GM12878 (cell line): ENCODE measurements around the gene MSX2. TPM values are rescaled to one million over a fixed set of nuclear protein-coding genes. Genes with fewer than 3 reads are reported as not detected.

ENCODE experiments used
- ATAC-seq: fragments of 200-7000 bp; cut with Tn5 transposase; 3 replicates; pipeline ENCODE4 v1.9.1; 2020; ENCODE audit warnings: mild to moderate bottlenecking, moderate library complexity
- BruUV-seq: library from RNA; stranded (reverse); fragments of 400-500 nt; replicated peaks from 2 replicates; lab custom pipeline; 2021; lab: Mats Ljungman, UMichigan
- CTCF ChIA-PET: fragments of 300-600 bp; sonication (Branson Sonifier 250); formaldehyde crosslinking; extraction: SDS; loops from one replicate; lab custom pipeline; 2021; ENCODE audit warnings: inconsistent platforms; lab: Yijun Ruan, JAX
- POLR2A ChIA-PET: fragments of 350-600 bp; formaldehyde crosslinking; extraction: SDS; loops from one replicate; lab custom pipeline; 2021; ENCODE audit warnings: inconsistent platforms; lab: Charles Lee
- RAD21 ChIA-PET: fragments of 300-600 bp; sonication (Branson Sonifier 250); formaldehyde crosslinking; loops from one replicate; lab custom pipeline; 2023; ENCODE audit warnings: antibody characterized with exemption; ENCODE audit not compliant: unreplicated experiment; lab: Charles Lee
- SMC1A ChIA-PET: fragments of 300-600 bp; sonication (Branson Sonifier 250); formaldehyde crosslinking; loops from one replicate; lab custom pipeline; 2023; ENCODE audit not compliant: unreplicated experiment, uncharacterized antibody; lab: Charles Lee
- DNase-seq: peaks from one replicate; pipeline ENCODE4 v3.0.0-alpha.2; 2011; ENCODE audit warnings: low read depth, low spot score
- FAIRE-seq: peaks from 3 replicates; lab custom pipeline; 2011; peaks lifted over from hg19 to GRCh38; lab: Jason Lieb, UNC
- H2AFZ ChIP-seq: 2 replicates; pipeline ENCODE4 v1.6.0; 2011; ENCODE audit warnings: low read depth, low read length, control low read depth; ENCODE audit not compliant: control insufficient read depth
- H3K27ac ChIP-seq: 2 replicates; pipeline ENCODE4 v1.5.1; 2011; ENCODE audit warnings: control low read depth; ENCODE audit not compliant: control insufficient read depth, insufficient read depth
- H3K27me3 ChIP-seq, 2 experiments: replicated peaks in 1 of 2; 2 replicates each; pipeline versions ENCODE4 v1.6.0 to v1.6.1; 2011; ENCODE audit warnings: low read length in 1 of 2; ENCODE audit not compliant: control insufficient read depth in 2 of 2, insufficient read depth in 2 of 2
- H3K36me3 ChIP-seq, 2 experiments: 2 replicates each; pipeline ENCODE4 v1.5.1; 2011; ENCODE audit warnings: low read length in 1 of 2; ENCODE audit not compliant: control insufficient read depth in 2 of 2, insufficient read depth in 2 of 2
- H3K4me1 ChIP-seq: 2 replicates; pipeline ENCODE4 v1.6.1; 2011; ENCODE audit warnings: mild to moderate bottlenecking, low read length, moderate library complexity, mixed read lengths; ENCODE audit not compliant: control insufficient read depth, insufficient read depth
- H3K4me2 ChIP-seq: 2 replicates; pipeline ENCODE4 v1.6.0; 2011; ENCODE audit warnings: control low read depth; ENCODE audit not compliant: control insufficient read depth, insufficient read depth
- H3K4me3 ChIP-seq: fragments of 200-600 bp; sonication (generic); 2 replicates; pipeline ENCODE4 v1.5.1; 2016
- H3K79me2 ChIP-seq: 2 replicates; pipeline ENCODE4 v1.6.0; 2011; ENCODE audit warnings: low read length; ENCODE audit not compliant: control insufficient read depth, insufficient read depth
- H3K9ac ChIP-seq: 2 replicates; pipeline ENCODE4 v1.8.0; 2011; ENCODE audit warnings: low read length, control low read depth, mixed read lengths; ENCODE audit not compliant: control insufficient read depth, insufficient read depth
- H3K9me3 ChIP-seq: replicated peaks from 3 replicates; pipeline ENCODE4 v1.5.1; 2011; ENCODE audit warnings: mild to moderate bottlenecking, low read length; ENCODE audit not compliant: control insufficient read depth, insufficient read depth
- H4K20me1 ChIP-seq: 2 replicates; pipeline ENCODE4 v1.6.0; 2011; ENCODE audit not compliant: control insufficient read depth, insufficient read depth
- ESRRA ChIP-seq: IDR thresholded peaks from 2 replicates; pipeline ENCODE4 v1.6.1; 2012; ENCODE audit warnings: mild to moderate bottlenecking, low read length, improper control_type of control experiment
- KDM1A ChIP-seq: fragments of 200-600 bp; sonication (generic); IDR thresholded peaks from 2 replicates; pipeline ENCODE4 v1.6.1; 2016; ENCODE audit warnings: borderline replicate concordance
- NR2C1 ChIP-seq: fragments of 450-650 bp; IDR thresholded peaks from 2 replicates; pipeline ENCODE4 v1.6.1; 2017; ENCODE audit warnings: antibody characterized with exemption, mild to moderate bottlenecking, moderate library complexity
- PML ChIP-seq: IDR thresholded peaks from 2 replicates; pipeline ENCODE4 v1.6.1; 2012; ENCODE audit warnings: low read length, inconsistent platforms
- POLR2AphosphoS5 ChIP-seq: IDR thresholded peaks from 2 replicates; pipeline ENCODE4 v1.6.1; 2011; ENCODE audit warnings: mild to moderate bottlenecking, low read length, inconsistent platforms
- WGBS: methylation state at CpG from one replicate; pipeline ENCODE4 v1.1.6; 2016; ENCODE audit warnings: low lambda C conversion rate; ENCODE audit not compliant: insufficient replicate concordance, insufficient coverage; ENCODE audit errors: missing lambda C conversion rate; 5-methylcytosine and 5-hydroxymethylcytosine counted together
- in situ Hi-C: fragments of 300-500 bp; cut with MboI; formaldehyde crosslinking; loops from 9 replicates; pipeline ENCODE4 v1.14.3; 2018; ENCODE audit warnings: mixed read lengths
- intact Hi-C: fragments of 100-400 bp; cut with micrococcal nuclease; formaldehyde crosslinking; loops from one replicate; pipeline ENCODE4 v1.14.2; 2022; ENCODE audit not compliant: unreplicated experiment
- polyA plus RNA-seq, 11 experiments: library from polyadenylated mRNA; depleted of rRNA in 4 of 11; unstranded in 6 of 11; stranded (reverse) in 5 of 11; fragments of >200 nt; fragmentation: Nextera tagmentation in 4 of 11; fragmentation: Illumina TruSeq in 1 of 11; extraction: Ambion mirVana in 4 of 11; extraction: Trizol in 1 of 11; gene quantifications; 1 replicate in 1 of 11; 2 replicates in 10 of 11; pipeline versions ENCODE4 v1.2.1 to v1.2.3, GENCODE V29; 2011 to 2016; ENCODE audit warnings: inconsistent platforms in 2 of 11, missing spikeins in 2 of 11, low read depth in 1 of 11
- total RNA-seq, 4 experiments: library from RNA; depleted of rRNA in 3 of 4; stranded (reverse); fragments of >200 nt in 3 of 4; fragmentation: Illumina TruSeq in 1 of 4; extraction: Trizol in 1 of 4; gene quantifications; 2 replicates each; pipeline versions ENCODE4 v1.2.1 to v1.2.3, GENCODE V29; 2013 to 2021
- TF ChIP-seq, protein P1 (sequence below): IDR thresholded peaks from 2 replicates; pipeline ENCODE4 v1.6.1; 2012; ENCODE audit warnings: mild to moderate bottlenecking, low read depth, low read length
- TF ChIP-seq, protein P2 (sequence below): fragments of 450-650 bp; IDR thresholded peaks from 2 replicates; pipeline ENCODE4 v1.6.1; 2017; ENCODE audit warnings: mild to moderate bottlenecking, low read depth, inconsistent platforms; ENCODE audit not compliant: poor library complexity, severe bottlenecking
- TF ChIP-seq, protein P3 (sequence below): fragments of 450-650 bp; IDR thresholded peaks from 2 replicates; pipeline ENCODE4 v1.6.1; 2016; ENCODE audit warnings: mild to moderate bottlenecking, moderate library complexity, borderline replicate concordance
- TF ChIP-seq, protein P4 (sequence below): fragments of 450-650 bp; IDR thresholded peaks from 2 replicates; pipeline ENCODE4 v1.6.1; 2016; ENCODE audit warnings: mild to moderate bottlenecking
- TF ChIP-seq, protein P5 (sequence below): fragments of 450-650 bp; IDR thresholded peaks from 2 replicates; pipeline ENCODE4 v1.6.1; 2014; ENCODE audit warnings: mild to moderate bottlenecking

MSX2 gene
- total and polyA plus RNA-seq, 10 of the 15 experiments (the other 5 are each of a cell fraction or from before 2014, with no cell fraction given) = not detected

DNA sequence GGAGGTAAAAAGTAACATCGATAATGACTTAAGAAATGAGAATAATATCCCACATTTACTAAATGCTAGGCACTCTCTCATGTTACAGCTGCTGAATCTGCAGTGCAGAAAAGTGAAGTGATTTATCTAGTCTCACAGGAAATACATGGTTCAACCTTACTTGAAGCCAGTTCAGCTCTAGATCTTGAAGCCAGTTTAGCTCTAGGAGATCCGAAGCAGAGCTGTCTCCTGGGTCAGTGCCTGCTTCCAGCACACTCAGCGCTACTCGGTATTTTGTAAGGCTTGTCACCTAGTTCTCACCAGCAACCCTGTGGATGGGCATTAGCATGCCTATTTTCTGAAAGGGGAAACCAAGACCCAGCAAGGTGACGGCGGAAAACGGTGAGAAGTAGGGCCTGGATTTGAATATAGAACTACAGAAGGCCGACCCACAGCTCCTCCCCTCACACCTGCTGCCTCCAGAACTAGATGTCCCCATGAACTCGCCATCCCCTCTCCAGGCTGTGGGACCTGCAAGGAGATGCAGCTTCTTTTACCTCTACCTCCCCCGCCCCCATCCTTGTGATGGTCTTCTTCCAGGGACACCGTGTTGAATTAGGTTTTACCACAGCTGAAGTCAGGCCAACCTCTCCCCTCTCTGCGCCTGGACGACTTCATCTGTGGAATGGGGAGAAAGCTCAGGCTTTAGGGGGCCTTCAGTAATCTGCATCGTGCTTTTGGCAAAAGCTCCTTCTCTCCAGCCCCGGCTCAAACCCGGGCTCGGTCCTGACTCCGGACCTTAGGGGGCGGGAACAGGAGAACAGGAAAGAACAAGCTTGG, 4.4 kb upstream of the MSX2 start:
- no TSS peak for BruUV-seq
- in situ Hi-C loops = no loop called here
- no peaks in the 10 kb centered on the region for H3K36me3 ChIP-seq
- no peak overlapping the region for H3K4me2 ChIP-seq
- intact Hi-C loops = no loop called here
- ATAC-seq (no peak), FAIRE-seq (no peak), DNase-seq (no peak)
- ChIA-PET POLR2A (no interaction called here), CTCF (no interaction called here), SMC1A (no interaction called here), RAD21 (no interaction called here)
- no peaks in the 10 kb centered on the region for H3K4me1 ChIP-seq
- no peaks in the 10 kb centered on the region for H4K20me1 ChIP-seq
- no peak overlapping the region for H3K9ac ChIP-seq
- H3K79me2 ChIP-seq = no peaks in the 10 kb centered on the region
- 13% methylated on average over 19 of the region's 19 CpGs for WGBS
- H3K27ac ChIP-seq = no peak overlapping the region
- no peak overlapping the region for H3K4me3 ChIP-seq
- H3K9me3 ChIP-seq = no peaks in the 10 kb centered on the region; the same call in 2 of the 3 replicates
- no peak overlapping the region for H2AFZ ChIP-seq
- peaks cover 11 to 22% of the 10 kb centered on the region in 2 experiments for H3K27me3 ChIP-seq
- TF ChIP-seq KDM1A (no peak), PML (no peak), NR2C1 (no peak), POLR2AphosphoS5 (no peak), ESRRA (no peak)
- TF ChIP-seq, protein P1, sequence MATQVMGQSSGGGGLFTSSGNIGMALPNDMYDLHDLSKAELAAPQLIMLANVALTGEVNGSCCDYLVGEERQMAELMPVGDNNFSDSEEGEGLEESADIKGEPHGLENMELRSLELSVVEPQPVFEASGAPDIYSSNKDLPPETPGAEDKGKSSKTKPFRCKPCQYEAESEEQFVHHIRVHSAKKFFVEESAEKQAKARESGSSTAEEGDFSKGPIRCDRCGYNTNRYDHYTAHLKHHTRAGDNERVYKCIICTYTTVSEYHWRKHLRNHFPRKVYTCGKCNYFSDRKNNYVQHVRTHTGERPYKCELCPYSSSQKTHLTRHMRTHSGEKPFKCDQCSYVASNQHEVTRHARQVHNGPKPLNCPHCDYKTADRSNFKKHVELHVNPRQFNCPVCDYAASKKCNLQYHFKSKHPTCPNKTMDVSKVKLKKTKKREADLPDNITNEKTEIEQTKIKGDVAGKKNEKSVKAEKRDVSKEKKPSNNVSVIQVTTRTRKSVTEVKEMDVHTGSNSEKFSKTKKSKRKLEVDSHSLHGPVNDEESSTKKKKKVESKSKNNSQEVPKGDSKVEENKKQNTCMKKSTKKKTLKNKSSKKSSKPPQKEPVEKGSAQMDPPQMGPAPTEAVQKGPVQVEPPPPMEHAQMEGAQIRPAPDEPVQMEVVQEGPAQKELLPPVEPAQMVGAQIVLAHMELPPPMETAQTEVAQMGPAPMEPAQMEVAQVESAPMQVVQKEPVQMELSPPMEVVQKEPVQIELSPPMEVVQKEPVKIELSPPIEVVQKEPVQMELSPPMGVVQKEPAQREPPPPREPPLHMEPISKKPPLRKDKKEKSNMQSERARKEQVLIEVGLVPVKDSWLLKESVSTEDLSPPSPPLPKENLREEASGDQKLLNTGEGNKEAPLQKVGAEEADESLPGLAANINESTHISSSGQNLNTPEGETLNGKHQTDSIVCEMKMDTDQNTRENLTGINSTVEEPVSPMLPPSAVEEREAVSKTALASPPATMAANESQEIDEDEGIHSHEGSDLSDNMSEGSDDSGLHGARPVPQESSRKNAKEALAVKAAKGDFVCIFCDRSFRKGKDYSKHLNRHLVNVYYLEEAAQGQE = no peak
- TF ChIP-seq, protein P2, sequence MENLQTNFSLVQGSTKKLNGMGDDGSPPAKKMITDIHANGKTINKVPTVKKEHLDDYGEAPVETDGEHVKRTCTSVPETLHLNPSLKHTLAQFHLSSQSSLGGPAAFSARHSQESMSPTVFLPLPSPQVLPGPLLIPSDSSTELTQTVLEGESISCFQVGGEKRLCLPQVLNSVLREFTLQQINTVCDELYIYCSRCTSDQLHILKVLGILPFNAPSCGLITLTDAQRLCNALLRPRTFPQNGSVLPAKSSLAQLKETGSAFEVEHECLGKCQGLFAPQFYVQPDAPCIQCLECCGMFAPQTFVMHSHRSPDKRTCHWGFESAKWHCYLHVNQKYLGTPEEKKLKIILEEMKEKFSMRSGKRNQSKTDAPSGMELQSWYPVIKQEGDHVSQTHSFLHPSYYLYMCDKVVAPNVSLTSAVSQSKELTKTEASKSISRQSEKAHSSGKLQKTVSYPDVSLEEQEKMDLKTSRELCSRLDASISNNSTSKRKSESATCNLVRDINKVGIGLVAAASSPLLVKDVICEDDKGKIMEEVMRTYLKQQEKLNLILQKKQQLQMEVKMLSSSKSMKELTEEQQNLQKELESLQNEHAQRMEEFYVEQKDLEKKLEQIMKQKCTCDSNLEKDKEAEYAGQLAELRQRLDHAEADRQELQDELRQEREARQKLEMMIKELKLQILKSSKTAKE = no peak
- TF ChIP-seq, protein P3, sequence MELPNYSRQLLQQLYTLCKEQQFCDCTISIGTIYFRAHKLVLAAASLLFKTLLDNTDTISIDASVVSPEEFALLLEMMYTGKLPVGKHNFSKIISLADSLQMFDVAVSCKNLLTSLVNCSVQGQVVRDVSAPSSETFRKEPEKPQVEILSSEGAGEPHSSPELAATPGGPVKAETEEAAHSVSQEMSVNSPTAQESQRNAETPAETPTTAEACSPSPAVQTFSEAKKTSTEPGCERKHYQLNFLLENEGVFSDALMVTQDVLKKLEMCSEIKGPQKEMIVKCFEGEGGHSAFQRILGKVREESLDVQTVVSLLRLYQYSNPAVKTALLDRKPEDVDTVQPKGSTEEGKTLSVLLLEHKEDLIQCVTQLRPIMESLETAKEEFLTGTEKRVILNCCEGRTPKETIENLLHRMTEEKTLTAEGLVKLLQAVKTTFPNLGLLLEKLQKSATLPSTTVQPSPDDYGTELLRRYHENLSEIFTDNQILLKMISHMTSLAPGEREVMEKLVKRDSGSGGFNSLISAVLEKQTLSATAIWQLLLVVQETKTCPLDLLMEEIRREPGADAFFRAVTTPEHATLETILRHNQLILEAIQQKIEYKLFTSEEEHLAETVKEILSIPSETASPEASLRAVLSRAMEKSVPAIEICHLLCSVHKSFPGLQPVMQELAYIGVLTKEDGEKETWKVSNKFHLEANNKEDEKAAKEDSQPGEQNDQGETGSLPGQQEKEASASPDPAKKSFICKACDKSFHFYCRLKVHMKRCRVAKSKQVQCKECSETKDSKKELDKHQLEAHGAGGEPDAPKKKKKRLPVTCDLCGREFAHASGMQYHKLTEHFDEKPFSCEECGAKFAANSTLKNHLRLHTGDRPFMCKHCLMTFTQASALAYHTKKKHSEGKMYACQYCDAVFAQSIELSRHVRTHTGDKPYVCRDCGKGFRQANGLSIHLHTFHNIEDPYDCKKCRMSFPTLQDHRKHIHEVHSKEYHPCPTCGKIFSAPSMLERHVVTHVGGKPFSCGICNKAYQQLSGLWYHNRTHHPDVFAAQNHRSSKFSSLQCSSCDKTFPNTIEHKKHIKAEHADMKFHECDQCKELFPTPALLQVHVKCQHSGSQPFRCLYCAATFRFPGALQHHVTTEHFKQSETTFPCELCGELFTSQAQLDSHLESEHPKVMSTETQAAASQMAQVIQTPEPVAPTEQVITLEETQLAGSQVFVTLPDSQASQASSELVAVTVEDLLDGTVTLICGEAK = no peak
- TF ChIP-seq, protein P4, sequence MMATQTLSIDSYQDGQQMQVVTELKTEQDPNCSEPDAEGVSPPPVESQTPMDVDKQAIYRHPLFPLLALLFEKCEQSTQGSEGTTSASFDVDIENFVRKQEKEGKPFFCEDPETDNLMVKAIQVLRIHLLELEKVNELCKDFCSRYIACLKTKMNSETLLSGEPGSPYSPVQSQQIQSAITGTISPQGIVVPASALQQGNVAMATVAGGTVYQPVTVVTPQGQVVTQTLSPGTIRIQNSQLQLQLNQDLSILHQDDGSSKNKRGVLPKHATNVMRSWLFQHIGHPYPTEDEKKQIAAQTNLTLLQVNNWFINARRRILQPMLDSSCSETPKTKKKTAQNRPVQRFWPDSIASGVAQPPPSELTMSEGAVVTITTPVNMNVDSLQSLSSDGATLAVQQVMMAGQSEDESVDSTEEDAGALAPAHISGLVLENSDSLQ = no peak
- TF ChIP-seq, protein P5, sequence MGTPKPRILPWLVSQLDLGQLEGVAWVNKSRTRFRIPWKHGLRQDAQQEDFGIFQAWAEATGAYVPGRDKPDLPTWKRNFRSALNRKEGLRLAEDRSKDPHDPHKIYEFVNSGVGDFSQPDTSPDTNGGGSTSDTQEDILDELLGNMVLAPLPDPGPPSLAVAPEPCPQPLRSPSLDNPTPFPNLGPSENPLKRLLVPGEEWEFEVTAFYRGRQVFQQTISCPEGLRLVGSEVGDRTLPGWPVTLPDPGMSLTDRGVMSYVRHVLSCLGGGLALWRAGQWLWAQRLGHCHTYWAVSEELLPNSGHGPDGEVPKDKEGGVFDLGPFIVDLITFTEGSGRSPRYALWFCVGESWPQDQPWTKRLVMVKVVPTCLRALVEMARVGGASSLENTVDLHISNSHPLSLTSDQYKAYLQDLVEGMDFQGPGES = no peak
